Measurements from ENCODE around the gene SYTL3. TPM values are rescaled to one million over a fixed set of nuclear protein-coding genes. Genes with fewer than 3 reads are reported as not detected.
A peak's percentile ranks its signal among the peaks of the same experiment; 100 is the strongest.

SYTL3 gene
- total RNA-seq, 2 experiments from 2014 or later: 106 to 112 TPM

GRCh38 chr6:158744986-158745430 lies 95.2 kb downstream of the SYTL3 start:
- no peaks in the 10 kb centered on the region for H3K4me1 Mint-ChIP-seq
- DNase-seq (no peak), ATAC-seq (no peak)
- H3K4me3 Mint-ChIP-seq: no peak overlapping the region
- no peaks in the 10 kb centered on the region for H3K27me3 Mint-ChIP-seq
- peaks cover 59% of the 10 kb centered on the region for H3K36me3 Mint-ChIP-seq
- no peak overlapping the region for H3K27ac Mint-ChIP-seq
- CTCF ChIA-PET: interaction anchor here (0.5 kb wide), 1 partner anchor 559 kb away, joined by 5 read pairs; no protein-coding TSS in a partner anchor
- no peaks in the 10 kb centered on the region for H3K9me3 Mint-ChIP-seq (ENCODE audit: low read depth)

GRCh38 chr6:158751224-158751623 lies 101.4 kb downstream of the SYTL3 start:
- CTCF ChIA-PET: no interaction called here
- Mint-ChIP-seq H3K4me3 (no peak overlapping the region), H3K27ac (no peak overlapping the region), H3K4me1 (no peaks in the 10 kb centered on the region), H3K9me3 (ENCODE audit: low read depth) (no peaks in the 10 kb centered on the region), H3K36me3 (peaks cover 55% of the 10 kb centered on the region), H3K27me3 (no peaks in the 10 kb centered on the region)
- ATAC-seq (no peak), DNase-seq (no peak)

- Mint-ChIP-seq H3K36me3 (peaks cover 55% of the 10 kb centered on the region), H3K9me3 (ENCODE audit: low read depth) (no peaks in the 10 kb centered on the region), H3K27ac (no peak overlapping the region), H3K4me1 (no peaks in the 10 kb centered on the region), H3K4me3 (no peak overlapping the region), H3K27me3 (no peaks in the 10 kb centered on the region)
- CTCF ChIA-PET: no interaction called here
- DNase-seq (no peak), ATAC-seq (no peak)
Measured at GRCh38 chr6:158751921-158752320, 102.1 kb downstream of the SYTL3 start.

GRCh38 chr6:158752613-158753012 lies 102.8 kb downstream of the SYTL3 start:
- no peak for ATAC-seq
- Mint-ChIP-seq H3K36me3 (peaks cover 59% of the 10 kb centered on the region), H3K27ac (peak overlapping the region; percentile 32)

GRCh38 chr6:158753811-158754210 lies 104.0 kb downstream of the SYTL3 start:
- CTCF ChIA-PET: no interaction called here
- DNase-seq (no peak), ATAC-seq (no peak)
- H3K9me3 Mint-ChIP-seq (ENCODE audit: low read depth): no peaks in the 10 kb centered on the region
- peaks cover 54% of the 10 kb centered on the region for H3K36me3 Mint-ChIP-seq
- H3K27ac Mint-ChIP-seq: no peak overlapping the region
- H3K4me3 Mint-ChIP-seq: no peak overlapping the region
- H3K4me1 Mint-ChIP-seq: no peaks in the 10 kb centered on the region
- H3K27me3 Mint-ChIP-seq: no peaks in the 10 kb centered on the region

More at GRCh38 chr6:158752613-158753012, 102.8 kb downstream of the SYTL3 start:
- no peak for DNase-seq
- Mint-ChIP-seq H3K27me3 (no peaks in the 10 kb centered on the region), H3K4me3 (no peak overlapping the region), H3K4me1 (no peaks in the 10 kb centered on the region), H3K9me3 (ENCODE audit: low read depth) (no peaks in the 10 kb centered on the region)
- CTCF ChIA-PET: interaction anchor here (0.9 to 1.0 kb wide), 3 partner anchors 9 to 61 kb away, joined by 3 to 4 read pairs (median 3); no protein-coding TSS in a partner anchor

GRCh38 chr6:158754738-158755137 lies 104.9 kb downstream of the SYTL3 start:
- H3K4me1 Mint-ChIP-seq: no peaks in the 10 kb centered on the region
- ATAC-seq (no peak), DNase-seq (no peak)
- no peaks in the 10 kb centered on the region for H3K27me3 Mint-ChIP-seq
- no peak overlapping the region for H3K27ac Mint-ChIP-seq
- CTCF ChIA-PET: no interaction called here
- H3K9me3 Mint-ChIP-seq (ENCODE audit: low read depth): no peaks in the 10 kb centered on the region
- H3K4me3 Mint-ChIP-seq: no peak overlapping the region
- peaks cover 51% of the 10 kb centered on the region for H3K36me3 Mint-ChIP-seq

- peaks cover 45% of the 10 kb centered on the region for H3K36me3 Mint-ChIP-seq
- H3K27ac Mint-ChIP-seq: no peak overlapping the region
- no peak overlapping the region for H3K4me3 Mint-ChIP-seq
- CTCF ChIA-PET: interaction anchor here (0.9 kb wide), 1 partner anchor 634 kb away, joined by 3 read pairs; no protein-coding TSS in a partner anchor
- no peaks in the 10 kb centered on the region for H3K4me1 Mint-ChIP-seq
- no peak for DNase-seq
- no peak for ATAC-seq
- no peaks in the 10 kb centered on the region for H3K9me3 Mint-ChIP-seq (ENCODE audit: low read depth)
- no peaks in the 10 kb centered on the region for H3K27me3 Mint-ChIP-seq
Measured at GRCh38 chr6:158755636-158756035, 105.8 kb downstream of the SYTL3 start.

GRCh38 chr6:158756126-158756525 lies 106.3 kb downstream of the SYTL3 start:
- H3K9me3 Mint-ChIP-seq (ENCODE audit: low read depth): no peaks in the 10 kb centered on the region
- ATAC-seq (no peak), DNase-seq (no peak)
- no peaks in the 10 kb centered on the region for H3K4me1 Mint-ChIP-seq
- no peak overlapping the region for H3K4me3 Mint-ChIP-seq
- no peak overlapping the region for H3K27ac Mint-ChIP-seq
- no peaks in the 10 kb centered on the region for H3K27me3 Mint-ChIP-seq
- CTCF ChIA-PET: interaction anchor here (0.9 kb wide), 1 partner anchor 635 kb away, joined by 3 read pairs; no protein-coding TSS in a partner anchor
- H3K36me3 Mint-ChIP-seq: peaks cover 44% of the 10 kb centered on the region

- Mint-ChIP-seq H3K36me3 (peaks cover 43% of the 10 kb centered on the region), H3K4me3 (no peak overlapping the region), H3K9me3 (ENCODE audit: low read depth) (no peaks in the 10 kb centered on the region), H3K27me3 (no peaks in the 10 kb centered on the region), H3K4me1 (no peaks in the 10 kb centered on the region), H3K27ac (no peak overlapping the region)
- ATAC-seq (no peak), DNase-seq (no peak)
- CTCF ChIA-PET: no interaction called here
Measured at GRCh38 chr6:158756977-158757752, 107.3 kb downstream of the SYTL3 start.

- no peak overlapping the region for H3K27ac Mint-ChIP-seq
- no peaks in the 10 kb centered on the region for H3K9me3 Mint-ChIP-seq (ENCODE audit: low read depth)
- H3K36me3 Mint-ChIP-seq: peaks cover 43% of the 10 kb centered on the region
- DNase-seq (no peak), ATAC-seq (no peak)
- no peak overlapping the region for H3K4me3 Mint-ChIP-seq
- no peaks in the 10 kb centered on the region for H3K4me1 Mint-ChIP-seq
- CTCF ChIA-PET: no interaction called here
- H3K27me3 Mint-ChIP-seq: no peaks in the 10 kb centered on the region
Measured at GRCh38 chr6:158757753-158758090, 107.9 kb downstream of the SYTL3 start.

GRCh38 chr6:158758451-158758860 lies 108.6 kb downstream of the SYTL3 start:
- H3K27me3 Mint-ChIP-seq: no peaks in the 10 kb centered on the region
- no peaks in the 10 kb centered on the region for H3K9me3 Mint-ChIP-seq (ENCODE audit: low read depth)
- no peaks in the 10 kb centered on the region for H3K4me1 Mint-ChIP-seq
- no peak overlapping the region for H3K4me3 Mint-ChIP-seq
- DNase-seq (no peak), ATAC-seq (no peak)
- H3K36me3 Mint-ChIP-seq: peaks cover 45% of the 10 kb centered on the region
- H3K27ac Mint-ChIP-seq: no peak overlapping the region
- CTCF ChIA-PET: no interaction called here

- H3K36me3 Mint-ChIP-seq: peaks cover 41% of the 10 kb centered on the region
- no peak overlapping the region for H3K27ac Mint-ChIP-seq
- no peak overlapping the region for H3K4me3 Mint-ChIP-seq
- H3K27me3 Mint-ChIP-seq: no peaks in the 10 kb centered on the region
- DNase-seq (no peak), ATAC-seq (no peak)
- H3K9me3 Mint-ChIP-seq (ENCODE audit: low read depth): no peaks in the 10 kb centered on the region
- H3K4me1 Mint-ChIP-seq: no peaks in the 10 kb centered on the region
- CTCF ChIA-PET: no interaction called here
Measured at GRCh38 chr6:158758941-158759479, 109.2 kb downstream of the SYTL3 start.

GRCh38 chr6:158759966-158760617 lies 110.2 kb downstream of the SYTL3 start:
- H3K4me1 Mint-ChIP-seq: no peaks in the 10 kb centered on the region
- H3K36me3 Mint-ChIP-seq: peaks cover 41% of the 10 kb centered on the region
- CTCF ChIA-PET: interaction anchor here (1.5 kb wide), 1 partner anchor 375 kb away, joined by 3 read pairs; no protein-coding TSS in a partner anchor
- no peaks in the 10 kb centered on the region for H3K9me3 Mint-ChIP-seq (ENCODE audit: low read depth)
- no peak for ATAC-seq
- no peaks in the 10 kb centered on the region for H3K27me3 Mint-ChIP-seq
- peak overlapping the region; percentile 11 for H3K27ac Mint-ChIP-seq
- no peak for DNase-seq
- H3K4me3 Mint-ChIP-seq: no peak overlapping the region

Measured in activated CD8-positive, alpha-beta memory T cell treated with anti-CD3 and anti-CD28 coated beads, Interleukin-2, amount 10 ng/mL, durations not matched to agents 7 days and 5 days (primary cell).